GM21423 (cell line): ENCODE measurements around the gene TSPYL4.

Source experiments
- ATAC-seq: cut with Tn5 transposase; IDR thresholded peaks from one replicate; pipeline ENCODE4 v1.9.1; 2021; ENCODE audit warnings: mild to moderate bottlenecking, moderate library complexity; ENCODE audit not compliant: unreplicated experiment

Gene TSPYL4

GRCh38 chr6:116229287-116229913, 24.5 kb downstream of the TSPYL4 start:
- ATAC-seq, result no peak

DNA sequence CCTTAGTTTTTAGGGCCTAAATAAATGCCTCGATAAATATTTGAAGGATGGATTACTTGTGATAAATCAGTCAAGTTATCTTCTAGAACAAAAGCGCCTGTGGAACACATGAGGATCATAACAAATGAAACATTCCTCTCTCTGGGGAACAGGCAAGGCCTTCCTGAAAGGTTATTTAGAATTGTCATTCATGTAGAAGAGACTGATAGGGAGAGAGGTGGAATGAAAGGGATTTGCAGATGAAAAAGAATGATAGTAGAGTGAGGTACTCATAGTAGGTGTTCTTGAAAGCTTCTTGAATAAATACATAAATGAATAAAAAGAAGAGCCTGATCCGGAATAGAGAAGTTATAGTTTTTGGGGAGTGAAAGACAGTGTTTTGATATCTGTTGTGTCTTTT, 30.5 kb downstream of the TSPYL4 start:
- no peak for ATAC-seq

DNA sequence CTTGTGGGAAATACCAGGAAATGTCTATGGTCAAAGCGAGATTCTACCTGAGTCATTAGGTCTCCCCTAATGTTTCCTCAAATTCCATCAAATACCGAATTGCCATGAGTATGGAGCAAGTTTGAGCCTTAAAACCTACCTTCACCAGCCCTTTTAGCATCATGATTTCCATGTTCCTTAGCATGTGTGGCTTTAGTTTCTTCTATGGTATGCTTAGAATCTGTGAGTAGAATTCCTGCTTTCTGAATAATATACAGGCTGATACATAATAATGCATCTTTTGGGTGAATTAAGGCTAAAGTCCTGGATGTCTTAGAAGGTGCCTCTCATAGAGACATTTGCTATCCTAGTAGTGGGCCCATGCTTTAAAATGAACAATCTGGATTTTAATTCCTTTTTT, 32.0 kb downstream of the TSPYL4 start:
- ATAC-seq, result no peak

DNA sequence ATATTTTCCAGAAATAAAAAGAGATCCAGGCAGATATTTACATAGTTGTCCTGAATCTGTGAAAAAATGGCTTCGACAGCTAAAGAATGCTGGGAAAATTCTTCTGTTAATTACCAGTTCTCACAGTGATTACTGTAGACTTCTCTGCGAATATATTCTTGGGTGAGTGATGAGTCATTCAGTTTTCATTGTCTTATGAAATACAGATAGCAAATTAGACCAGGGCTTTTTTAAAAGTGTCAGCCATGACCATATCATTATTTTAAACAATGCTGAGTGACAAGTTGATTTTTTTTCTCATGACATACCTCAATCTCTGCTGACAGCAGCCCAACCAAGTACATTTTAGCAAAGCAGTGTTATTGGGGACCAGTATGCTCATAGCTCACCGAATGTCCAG, 32.8 kb downstream of the TSPYL4 start:
- ATAC-seq, result no peak

- ATAC-seq, result no peak
These were observed 35.0 kb downstream of the TSPYL4 start for GRCh38 chr6:116218866-116219265.

- no peak for ATAC-seq
These were observed 35.7 kb downstream of the TSPYL4 start for GRCh38 chr6:116218172-116218633.

- ATAC-seq, result no peak
These were observed 36.8 kb downstream of the TSPYL4 start for GRCh38 chr6:116217069-116217468.

GRCh38 chr6:116215414-116215813, 38.5 kb downstream of the TSPYL4 start:
- ATAC-seq, result no peak

DNA sequence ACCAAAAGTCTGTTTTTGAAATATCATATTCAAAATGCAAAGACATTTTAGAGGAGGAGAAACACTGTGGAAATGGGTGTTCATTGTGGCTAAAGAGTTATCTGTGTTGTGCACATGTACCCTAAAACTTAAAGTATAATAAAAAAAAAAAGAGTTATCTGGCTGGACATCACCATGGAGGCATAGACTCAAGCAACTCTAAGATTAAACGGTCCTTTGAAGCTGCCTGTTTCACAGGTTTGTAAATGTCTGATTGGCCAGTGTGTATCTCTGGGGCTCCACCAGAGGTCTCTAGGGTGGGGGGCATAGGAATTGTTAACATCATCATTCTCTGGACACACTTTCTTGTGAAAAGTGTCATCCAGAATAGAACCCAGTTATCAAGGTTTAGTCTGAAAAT, 39.2 kb downstream of the TSPYL4 start:
- ATAC-seq, result no peak

DNA sequence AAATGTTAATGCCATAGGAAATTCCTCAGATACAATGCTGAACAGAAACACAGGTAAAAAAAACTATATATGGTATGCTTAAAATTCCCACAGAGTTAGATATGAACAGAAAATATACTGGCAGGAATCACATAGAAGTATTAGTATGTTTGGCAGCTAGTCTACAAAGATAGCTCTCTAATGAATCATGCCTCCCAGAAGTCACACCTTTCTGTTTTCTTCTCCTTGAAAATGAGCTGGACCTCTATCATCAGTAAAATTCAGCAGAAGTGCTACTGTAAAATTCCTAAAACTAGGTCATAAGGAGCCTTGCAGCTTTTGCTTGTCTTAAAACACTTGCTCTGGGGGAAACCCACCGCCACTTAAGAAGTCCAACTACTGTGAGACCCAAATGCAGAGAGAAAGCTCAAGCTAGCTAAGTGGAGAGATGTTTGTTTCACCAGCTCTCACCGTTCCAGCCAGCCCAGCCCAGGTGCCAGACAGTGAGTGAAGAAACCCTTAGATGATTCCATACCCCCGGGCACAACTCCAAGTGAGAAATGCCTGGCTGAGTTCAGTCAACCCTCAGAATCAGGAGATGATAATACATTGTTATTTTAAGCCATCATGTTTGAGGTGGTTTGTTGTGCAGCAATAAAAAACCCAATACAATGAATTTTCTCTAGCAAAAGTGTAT, 43.0 kb downstream of the TSPYL4 start:
- no peak for ATAC-seq

DNA sequence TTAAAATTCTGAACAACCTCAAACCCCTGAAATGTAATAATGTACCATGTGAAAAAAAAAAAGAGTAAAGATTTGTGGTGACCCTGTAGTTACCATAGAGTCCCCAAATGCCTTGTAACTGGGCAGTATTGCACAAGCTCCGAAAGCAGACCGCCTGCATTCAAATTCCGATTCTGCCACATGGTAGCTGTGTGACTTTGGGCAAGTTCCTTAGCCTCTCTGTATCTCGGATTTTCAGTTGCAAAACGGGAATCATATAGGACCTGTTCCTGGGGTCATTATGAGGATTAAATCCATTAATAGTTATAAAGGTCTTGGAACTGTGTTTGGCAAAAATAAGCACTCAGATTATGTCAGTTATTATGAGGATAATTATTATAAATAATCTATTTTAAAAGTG, 43.6 kb downstream of the TSPYL4 start:
- ATAC-seq, result no peak

DNA sequence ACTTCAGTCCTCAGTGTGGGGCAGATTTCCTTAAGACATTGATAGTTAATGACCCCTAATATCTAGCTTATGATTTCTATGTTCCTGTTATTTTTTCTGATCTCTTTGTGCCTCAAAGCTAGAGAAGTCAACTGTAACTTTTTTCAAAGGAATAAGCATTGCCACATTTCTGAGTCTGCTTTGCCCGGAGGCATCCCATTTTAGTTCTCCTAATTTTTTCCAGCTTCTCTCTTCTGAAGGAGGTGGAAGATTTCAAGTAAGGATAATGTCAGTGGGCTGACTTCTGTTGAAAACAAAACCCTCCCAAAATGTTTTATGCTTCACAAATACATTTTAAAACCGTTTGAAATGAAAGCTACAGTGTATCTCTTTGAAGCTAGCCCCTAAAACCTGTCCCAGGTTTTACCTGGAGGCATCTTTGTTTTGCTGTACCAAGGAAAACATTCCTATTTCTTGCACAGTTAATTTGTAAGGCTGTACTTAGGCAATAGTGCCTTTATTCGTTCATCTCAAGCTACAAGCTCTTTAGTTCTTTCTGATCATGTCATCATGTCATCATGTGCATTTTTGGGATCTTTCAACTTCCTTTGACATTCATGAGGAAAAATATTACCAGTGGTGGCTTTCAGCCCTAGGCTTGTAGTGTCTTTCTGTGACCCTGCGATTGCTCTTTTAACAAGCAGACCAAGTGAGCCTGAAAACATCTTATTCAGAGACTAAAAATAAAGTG, 45.7 kb downstream of the TSPYL4 start:
- no peak for ATAC-seq

GRCh38 chr6:116206231-116206903, 47.5 kb downstream of the TSPYL4 start:
- no peak for ATAC-seq

DNA sequence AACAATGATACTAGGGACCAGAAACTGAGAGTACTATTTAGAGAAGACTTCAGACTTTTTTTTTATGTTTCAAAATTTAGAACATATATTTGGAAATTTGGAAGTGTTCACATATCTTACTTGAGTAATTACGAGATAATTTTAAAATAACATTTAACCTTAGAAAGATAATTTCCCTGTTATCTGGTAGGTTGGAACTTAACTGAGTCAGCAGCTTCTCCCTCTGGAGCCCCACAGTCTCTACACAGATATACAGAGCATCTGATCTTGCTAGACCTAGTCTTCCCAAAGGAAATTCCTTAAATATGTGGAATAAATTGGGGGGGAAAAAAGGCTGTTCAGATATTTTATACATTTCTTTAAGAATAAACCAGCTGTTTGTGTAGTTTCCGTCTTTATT, 48.6 kb downstream of the TSPYL4 start:
- ATAC-seq, result no peak

DNA sequence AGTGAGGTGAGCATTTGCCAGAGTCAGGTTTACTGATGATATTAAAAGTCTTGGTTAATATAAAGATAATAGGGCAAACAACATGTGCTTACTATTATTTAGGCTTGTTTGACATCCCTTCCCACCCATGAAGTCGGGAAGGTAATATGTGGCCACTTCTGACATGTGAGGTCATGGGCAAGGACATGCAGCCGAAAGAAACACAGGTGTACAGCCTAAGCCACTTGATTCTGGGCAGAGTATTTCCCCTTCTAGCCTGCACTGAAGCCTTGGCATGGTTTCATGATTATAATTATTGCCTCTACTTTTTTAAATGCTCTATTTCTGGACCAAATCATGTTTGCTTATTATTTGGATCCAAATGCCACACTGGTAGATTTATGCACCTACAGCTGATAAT, 52.3 kb downstream of the TSPYL4 start:
- no peak for ATAC-seq

DNA sequence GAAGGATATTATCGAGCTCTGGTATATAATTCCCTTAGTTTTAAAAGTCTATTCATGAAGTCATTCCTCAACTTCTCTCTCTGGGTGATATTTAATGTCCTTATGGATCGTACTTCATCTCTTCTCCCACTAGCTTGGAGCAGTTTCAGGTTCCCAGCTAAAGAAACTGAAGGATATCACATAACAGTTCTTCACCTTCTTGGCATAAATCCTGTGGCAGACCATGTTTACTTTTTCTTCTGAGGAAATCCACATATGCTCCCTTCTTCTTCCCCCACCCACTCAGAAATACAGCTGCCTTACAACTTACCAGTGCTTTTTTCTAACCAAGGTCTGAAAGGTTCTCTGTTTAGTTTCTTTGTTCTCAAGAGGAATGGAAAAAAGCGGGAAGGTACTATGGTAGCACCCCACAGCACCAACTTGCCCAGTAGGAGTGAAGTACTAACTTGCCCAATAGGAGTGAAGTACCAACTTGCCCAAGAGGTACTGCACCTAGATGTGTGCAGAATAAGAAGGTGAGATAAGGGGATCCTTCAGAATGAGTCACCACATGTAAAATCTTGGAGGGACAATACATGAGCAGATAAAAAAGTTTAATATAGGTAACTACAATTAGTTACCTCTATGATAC, 53.1 kb downstream of the TSPYL4 start:
- ATAC-seq, result no peak
